Erythroblast (primary cell): ENCODE measurements around the gene BCL2.

Experiments used
- GATA1 ChIP-seq: IDR thresholded peaks from 2 replicates; pipeline ENCODE4 v1.6.1; 2011; ENCODE audit warnings: low read depth, mild to moderate bottlenecking, control low read depth, low read length, moderate library complexity
- POLR2A ChIP-seq: IDR thresholded peaks from 2 replicates; pipeline ENCODE4 v1.6.1; 2011; ENCODE audit warnings: mild to moderate bottlenecking, low read length

- TF ChIP-seq POLR2A = no peak
- no peak for TF ChIP-seq GATA1
Measured at GRCh38 chr18:63161032-63161760, 158.4 kb downstream of the BCL2 start.
